ENCODE measurements around the gene RIMBP3B. TPM values are rescaled to one million over a fixed set of nuclear protein-coding genes. Genes with fewer than 3 reads are reported as not detected.
"Not testable (repeated sequence)": the region's sequence is repeated elsewhere in the genome, so short reads cannot be mapped to it uniquely, and the experiment has no call there.

Gene RIMBP3B
- total and polyA plus RNA-seq, 2 donors, result 0.05 to 0.11 TPM

- not testable (repeated sequence) for H3K36me3 ChIP-seq (ENCODE audit: insufficient read depth); H3K4me1 ChIP-seq (ENCODE audit: insufficient read depth); H3K27ac ChIP-seq (ENCODE audit: low read depth); DNase-seq (ENCODE audit: extremely low spot score); H3K4me3 ChIP-seq (ENCODE audit: low read depth, low read length)
- WGBS, result 27% methylated on average over 3 of the region's 12 CpGs
These were observed 52.7 kb downstream of the RIMBP3B start for GRCh38 chr22:21435998-21436810.

GRCh38 chr22:21438013-21438412 is 54.5 kb downstream of the RIMBP3B start:
- not testable (repeated sequence) for H3K36me3 ChIP-seq (ENCODE audit: insufficient read depth); H3K27ac ChIP-seq (ENCODE audit: low read depth); DNase-seq (ENCODE audit: extremely low spot score); H3K4me3 ChIP-seq (ENCODE audit: low read depth, low read length); H3K4me1 ChIP-seq (ENCODE audit: insufficient read depth)
- 94% methylated on average over 4 of the region's 6 CpGs for WGBS

Small RNA genes lying within 50 kb of the gene (small RNA-seq; reads per million reads assigned to genes)
- gene RF00492 (not detected), gene RN7SKP63 (not detected)

Other genes with a start within 250 kb of the RIMBP3B start
- gene HIC2, start 33.6 kb downstream of the RIMBP3B start, total RNA-seq, result 5.0 TPM
- gene HIC2, start 33.6 kb downstream of the RIMBP3B start, polyA plus RNA-seq, result 2.0 TPM
- gene TMEM191C, start 83.6 kb downstream of the RIMBP3B start, total RNA-seq, result 0.85 TPM
- 0.80 TPM for gene TMEM191C, start 83.6 kb downstream of the RIMBP3B start, polyA plus RNA-seq
- 0.26 TPM for gene RIMBP3C, start 167.7 kb downstream of the RIMBP3B start, total RNA-seq
- gene RIMBP3C, start 167.7 kb downstream of the RIMBP3B start, polyA plus RNA-seq, result not detected
- 32.4 TPM for gene UBE2L3, start 184.0 kb downstream of the RIMBP3B start, total RNA-seq
- gene UBE2L3, start 184.0 kb downstream of the RIMBP3B start, polyA plus RNA-seq, result 55.6 TPM
- gene YDJC, start 246.3 kb downstream of the RIMBP3B start, total RNA-seq, result 3.7 TPM
- gene YDJC, start 246.3 kb downstream of the RIMBP3B start, polyA plus RNA-seq, result 26.4 TPM
- 0.53 TPM for gene CCDC116, start 249.0 kb downstream of the RIMBP3B start, total RNA-seq
- gene CCDC116, start 249.0 kb downstream of the RIMBP3B start, polyA plus RNA-seq, result 0.37 TPM